MCF 10A (cell line): Measurements from ENCODE around the gene ACTN1. TPM values are rescaled to one million over a fixed set of nuclear protein-coding genes. Genes with fewer than 3 reads are reported as not detected.

ENCODE experiments used
- BruUV-seq: library from RNA; stranded (reverse); fragments of 400-500 nt; replicated peaks from 2 replicates; lab custom pipeline; 2021; lab: Mats Ljungman, UMichigan
- CTCF ChIA-PET: fragments of 300-600 bp; sonication (Branson Sonifier 250); formaldehyde crosslinking; extraction: SDS; loops from one replicate; lab custom pipeline; 2021; ENCODE audit warnings: antibody characterized with exemption, inconsistent platforms; lab: Yijun Ruan, JAX
- POLR2A ChIA-PET: fragments of 300-600, 350-650 bp; sonication (Branson Sonifier 250); formaldehyde crosslinking; extraction: SDS; loops from one replicate; lab custom pipeline; 2020; ENCODE audit warnings: antibody characterized with exemption, inconsistent platforms; lab: Yijun Ruan, JAX
- DNase-seq: peaks from one replicate; pipeline ENCODE4 v3.0.0-alpha.2; 2018; ENCODE audit not compliant: unreplicated experiment
- H3K27ac Mint-ChIP-seq: one replicate; pipeline ENCODE4 v1.8.0; 2022; ENCODE audit warnings: mild to moderate bottlenecking, low read depth, mixed read lengths; ENCODE audit not compliant: unreplicated experiment
- H3K27me3 Mint-ChIP-seq: one replicate; pipeline ENCODE4 v1.8.0; 2022; ENCODE audit warnings: mixed read lengths; ENCODE audit not compliant: insufficient read depth, unreplicated experiment
- H3K36me3 Mint-ChIP-seq: one replicate; pipeline ENCODE4 v1.8.0; 2022; ENCODE audit warnings: mild to moderate bottlenecking, moderate library complexity, mixed read lengths; ENCODE audit not compliant: insufficient read depth, unreplicated experiment
- H3K4me1 Mint-ChIP-seq: one replicate; pipeline ENCODE4 v1.8.0; 2022; ENCODE audit warnings: mixed read lengths; ENCODE audit not compliant: insufficient read depth, unreplicated experiment
- H3K4me3 Mint-ChIP-seq: one replicate; pipeline ENCODE4 v1.8.0; 2022; ENCODE audit warnings: mild to moderate bottlenecking, moderate library complexity, mixed read lengths; ENCODE audit not compliant: unreplicated experiment
- H3K9me3 Mint-ChIP-seq: one replicate; pipeline ENCODE4 v1.8.0; 2022; ENCODE audit warnings: mixed read lengths; ENCODE audit not compliant: unreplicated experiment
- intact Hi-C: fragments of 100-400 bp; cut with micrococcal nuclease; formaldehyde crosslinking; loops from 2 replicates; pipeline ENCODE4 v1.14.1; 2022
- total RNA-seq: library from RNA; stranded (reverse); gene quantifications from 2 replicates; pipeline ENCODE4 v1.2.3, GENCODE V29; 2022
- TF ChIP-seq, protein P1 (sequence below): fragments of 200-600 bp; IDR thresholded peaks from one replicate; pipeline ENCODE4 v1.8.0; 2022; ENCODE audit warnings: antibody characterized with exemption, mild to moderate bottlenecking; ENCODE audit not compliant: unreplicated experiment

The ACTN1 gene
- total RNA-seq, 1 experiment from 2014 or later = 312 TPM

DNA sequence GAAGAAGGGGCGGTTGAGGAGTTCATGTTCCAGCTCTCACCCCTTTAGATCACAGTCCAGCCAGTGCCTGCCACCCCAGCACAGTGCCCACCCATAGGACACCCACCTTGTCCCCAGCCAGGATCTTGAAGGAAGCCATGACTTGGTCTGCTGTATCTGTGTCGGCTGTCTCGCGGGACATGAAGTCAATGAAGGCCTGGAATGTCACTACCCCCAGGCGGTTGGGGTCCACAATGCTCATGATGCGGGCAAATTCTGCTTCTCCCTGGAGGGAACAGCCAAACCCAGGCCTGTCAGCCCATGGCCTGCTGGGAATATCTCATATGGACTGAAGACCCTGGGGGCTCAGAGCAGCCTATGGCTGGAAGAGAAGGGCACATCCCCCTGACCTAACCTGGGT lies 102.1 kb downstream of the ACTN1 start:
- H3K4me1 Mint-ChIP-seq = peaks cover 14% of the 10 kb centered on the region
- no peaks in the 10 kb centered on the region for H3K27me3 Mint-ChIP-seq
- BruUV-seq = no TSS peak
- H3K4me3 Mint-ChIP-seq = no peak overlapping the region
- H3K9me3 Mint-ChIP-seq = no peaks in the 10 kb centered on the region
- DNase-seq = no peak
- TF ChIP-seq, protein P1, sequence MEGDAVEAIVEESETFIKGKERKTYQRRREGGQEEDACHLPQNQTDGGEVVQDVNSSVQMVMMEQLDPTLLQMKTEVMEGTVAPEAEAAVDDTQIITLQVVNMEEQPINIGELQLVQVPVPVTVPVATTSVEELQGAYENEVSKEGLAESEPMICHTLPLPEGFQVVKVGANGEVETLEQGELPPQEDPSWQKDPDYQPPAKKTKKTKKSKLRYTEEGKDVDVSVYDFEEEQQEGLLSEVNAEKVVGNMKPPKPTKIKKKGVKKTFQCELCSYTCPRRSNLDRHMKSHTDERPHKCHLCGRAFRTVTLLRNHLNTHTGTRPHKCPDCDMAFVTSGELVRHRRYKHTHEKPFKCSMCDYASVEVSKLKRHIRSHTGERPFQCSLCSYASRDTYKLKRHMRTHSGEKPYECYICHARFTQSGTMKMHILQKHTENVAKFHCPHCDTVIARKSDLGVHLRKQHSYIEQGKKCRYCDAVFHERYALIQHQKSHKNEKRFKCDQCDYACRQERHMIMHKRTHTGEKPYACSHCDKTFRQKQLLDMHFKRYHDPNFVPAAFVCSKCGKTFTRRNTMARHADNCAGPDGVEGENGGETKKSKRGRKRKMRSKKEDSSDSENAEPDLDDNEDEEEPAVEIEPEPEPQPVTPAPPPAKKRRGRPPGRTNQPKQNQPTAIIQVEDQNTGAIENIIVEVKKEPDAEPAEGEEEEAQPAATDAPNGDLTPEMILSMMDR = no peak
- H3K27ac Mint-ChIP-seq = no peak overlapping the region
- CTCF ChIA-PET = interaction anchor here (0.6 to 1.1 kb wide), 3 partner anchors 14 to 230 kb away, joined by 3 to 4 read pairs (median 3); no protein-coding TSS in a partner anchor
- POLR2A ChIA-PET = no interaction called here
- intact Hi-C loops = no loop called here
- H3K36me3 Mint-ChIP-seq = peaks cover 94% of the 10 kb centered on the region

DNA sequence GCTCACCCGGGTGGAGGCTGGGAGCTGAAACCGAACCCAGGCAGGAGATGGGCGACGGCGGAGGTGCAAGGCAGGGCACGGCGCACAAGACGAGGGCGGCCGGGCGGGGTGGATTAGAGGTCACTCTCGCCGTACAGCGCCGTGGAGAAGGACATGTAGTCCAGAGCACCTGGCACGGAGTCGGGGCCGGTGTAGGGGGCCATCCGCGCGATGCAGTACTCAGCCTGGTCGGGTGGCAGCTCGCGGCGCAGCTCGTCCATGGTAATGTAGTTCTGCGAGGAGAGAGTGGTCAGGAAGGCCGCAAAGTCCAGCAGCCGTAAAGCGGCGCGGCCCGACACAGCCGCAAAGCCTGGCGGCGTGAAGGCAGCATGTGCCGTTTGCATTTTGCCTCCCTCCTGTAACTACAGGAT lies 104.4 kb downstream of the ACTN1 start:
- Mint-ChIP-seq H3K9me3 (no peaks in the 10 kb centered on the region), H3K27me3 (no peaks in the 10 kb centered on the region), H3K36me3 (peaks cover 95% of the 10 kb centered on the region), H3K27ac (no peak overlapping the region), H3K4me1 (peaks cover 14% of the 10 kb centered on the region), H3K4me3 (no peak overlapping the region)
- intact Hi-C loops = no loop called here
- ChIA-PET CTCF (no interaction called here), POLR2A (no interaction called here)
- TF ChIP-seq, protein P1 = no peak
- no TSS peak for BruUV-seq
- no peak for DNase-seq

DNA sequence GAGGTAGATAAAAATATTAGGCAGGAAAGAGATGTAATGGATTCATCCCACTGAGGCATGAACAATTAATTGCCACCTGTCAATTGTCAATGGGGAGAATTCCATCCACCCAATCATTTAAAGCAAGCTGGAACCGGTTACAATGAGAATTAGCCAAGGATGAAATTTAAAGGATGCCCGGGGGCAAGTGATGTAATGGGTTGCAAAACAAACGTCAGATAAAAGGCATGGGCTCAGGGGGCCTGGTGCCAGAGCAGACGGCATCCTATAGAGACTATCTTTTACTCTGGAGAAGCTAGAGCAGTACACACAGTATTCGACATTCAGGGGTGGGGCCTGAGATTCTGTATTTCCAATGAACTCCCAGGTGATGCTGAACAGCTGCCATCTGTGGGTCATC lies 105.7 kb downstream of the ACTN1 start:
- peak; percentile 66 for DNase-seq
- Mint-ChIP-seq H3K36me3 (peaks cover 98% of the 10 kb centered on the region), H3K4me1 (peaks cover 14% of the 10 kb centered on the region), H3K9me3 (no peaks in the 10 kb centered on the region), H3K4me3 (no peak overlapping the region), H3K27ac (no peak overlapping the region), H3K27me3 (no peaks in the 10 kb centered on the region)
- TF ChIP-seq, protein P1 = no peak
- CTCF ChIA-PET = interaction anchor here (1.0 to 3.4 kb wide), 6 partner anchors 10 to 256 kb away, joined by 3 to 14 read pairs (median 6); no protein-coding TSS in a partner anchor
- intact Hi-C loops = no loop called here
- no TSS peak for BruUV-seq
- POLR2A ChIA-PET = interaction anchor here (1.0 kb wide), 1 partner anchor 31 kb away, joined by 3 read pairs; no protein-coding TSS in a partner anchor

DNA sequence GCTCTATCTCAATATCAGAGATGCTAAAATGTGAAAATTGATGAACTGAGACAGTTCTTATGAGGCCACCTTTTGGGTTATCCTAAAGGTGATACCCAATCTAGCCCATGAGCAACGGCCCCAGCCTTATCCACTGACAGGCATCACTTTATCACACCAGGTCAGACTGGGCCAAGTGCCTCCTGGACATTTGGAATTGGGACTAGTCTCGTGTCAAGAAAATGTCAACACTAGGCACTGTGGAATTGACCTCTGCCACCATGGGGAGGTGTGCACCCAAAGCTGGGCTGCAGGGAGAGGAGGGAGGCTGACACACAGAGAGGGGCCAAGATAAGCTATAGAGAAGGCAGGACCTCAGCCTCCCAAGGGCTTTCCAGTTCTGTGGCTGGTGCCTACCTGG lies 107.7 kb downstream of the ACTN1 start:
- CTCF ChIA-PET = interaction anchor here (0.5 to 3.4 kb wide), 6 partner anchors 8 to 247 kb away, joined by 3 to 14 read pairs (median 4); no protein-coding TSS in a partner anchor
- intact Hi-C loops = no loop called here
- Mint-ChIP-seq H3K27ac (no peak overlapping the region), H3K4me3 (no peak overlapping the region), H3K4me1 (peaks cover 14% of the 10 kb centered on the region), H3K36me3 (peaks cover 80% of the 10 kb centered on the region), H3K9me3 (no peaks in the 10 kb centered on the region), H3K27me3 (no peaks in the 10 kb centered on the region)
- DNase-seq = no peak
- BruUV-seq = no TSS peak
- TF ChIP-seq, protein P1 = no peak
- POLR2A ChIA-PET = no interaction called here
